ENCODE results near the gene CD40.

GRCh38 chr20:46073024-46073423, 45.1 kb upstream of the CD40 start:
- TF ChIP-seq POLR2A (IDR thresholded peaks at IDR 0.05) (no peak), CTCF (IDR thresholded peaks at IDR 0.05 in 4 of 5, conservative IDR thresholded peaks at IDR 0.05 in 1 of 5) (no peak)

Data from gastrocnemius medialis (tissue), 4 donors.